HG02885 (cell line): ENCODE measurements around the gene SCRN1.
A peak's percentile ranks its signal among the peaks of the same experiment; 100 is the strongest.

ENCODE experiments used
- ATAC-seq: cut with Tn5 transposase; IDR thresholded peaks from one replicate; pipeline ENCODE4 v1.9.1; 2021; ENCODE audit warnings: mild to moderate bottlenecking; ENCODE audit not compliant: unreplicated experiment, poor library complexity

The SCRN1 gene, protein sequence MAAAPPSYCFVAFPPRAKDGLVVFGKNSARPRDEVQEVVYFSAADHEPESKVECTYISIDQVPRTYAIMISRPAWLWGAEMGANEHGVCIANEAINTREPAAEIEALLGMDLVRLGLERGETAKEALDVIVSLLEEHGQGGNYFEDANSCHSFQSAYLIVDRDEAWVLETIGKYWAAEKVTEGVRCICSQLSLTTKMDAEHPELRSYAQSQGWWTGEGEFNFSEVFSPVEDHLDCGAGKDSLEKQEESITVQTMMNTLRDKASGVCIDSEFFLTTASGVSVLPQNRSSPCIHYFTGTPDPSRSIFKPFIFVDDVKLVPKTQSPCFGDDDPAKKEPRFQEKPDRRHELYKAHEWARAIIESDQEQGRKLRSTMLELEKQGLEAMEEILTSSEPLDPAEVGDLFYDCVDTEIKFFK

DNA sequence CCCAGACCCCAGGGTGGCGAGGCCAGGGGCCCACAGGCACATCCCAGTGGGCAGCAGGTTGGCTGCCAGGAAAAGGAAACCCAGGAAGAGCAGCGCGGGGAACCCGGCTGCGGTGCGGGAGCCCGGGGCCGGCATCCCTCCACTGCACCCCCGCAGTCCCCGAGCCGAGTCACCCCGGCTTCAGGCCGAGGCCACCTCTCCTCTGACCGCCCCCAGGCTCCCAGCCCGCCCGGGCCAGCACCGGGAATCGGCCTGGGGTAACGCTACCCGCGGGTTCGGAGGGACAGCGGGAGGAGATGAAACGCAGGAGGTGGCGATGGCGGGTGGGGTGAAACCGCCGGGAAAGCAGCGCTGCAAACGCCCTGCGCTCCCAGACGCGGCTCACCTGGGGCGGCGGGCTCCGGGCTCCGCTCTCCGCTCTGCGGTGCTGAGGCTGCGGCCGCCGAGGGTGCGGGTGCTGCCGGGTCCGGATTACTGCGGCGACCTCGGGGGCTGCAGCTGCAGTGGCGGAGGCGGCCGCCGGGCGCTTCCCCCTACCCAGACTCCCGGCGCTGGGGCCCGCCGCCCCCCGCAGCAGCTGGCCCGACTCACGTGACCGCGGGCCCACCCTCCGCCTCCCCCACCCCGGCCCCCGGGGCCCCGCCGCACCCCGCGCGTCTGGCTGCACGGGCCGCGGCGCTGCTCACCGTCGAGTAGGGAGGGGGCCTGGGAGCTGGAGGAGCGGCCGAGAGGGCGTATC lies at the start of gene SCRN1:
TSS of gene SCRN1 (minus strand) at position 545 of the 739 bp plus-strand sequence. CDS start 20,734 bp downstream, outside the sequence.
- peak; percentile 45 for ATAC-seq

DNA sequence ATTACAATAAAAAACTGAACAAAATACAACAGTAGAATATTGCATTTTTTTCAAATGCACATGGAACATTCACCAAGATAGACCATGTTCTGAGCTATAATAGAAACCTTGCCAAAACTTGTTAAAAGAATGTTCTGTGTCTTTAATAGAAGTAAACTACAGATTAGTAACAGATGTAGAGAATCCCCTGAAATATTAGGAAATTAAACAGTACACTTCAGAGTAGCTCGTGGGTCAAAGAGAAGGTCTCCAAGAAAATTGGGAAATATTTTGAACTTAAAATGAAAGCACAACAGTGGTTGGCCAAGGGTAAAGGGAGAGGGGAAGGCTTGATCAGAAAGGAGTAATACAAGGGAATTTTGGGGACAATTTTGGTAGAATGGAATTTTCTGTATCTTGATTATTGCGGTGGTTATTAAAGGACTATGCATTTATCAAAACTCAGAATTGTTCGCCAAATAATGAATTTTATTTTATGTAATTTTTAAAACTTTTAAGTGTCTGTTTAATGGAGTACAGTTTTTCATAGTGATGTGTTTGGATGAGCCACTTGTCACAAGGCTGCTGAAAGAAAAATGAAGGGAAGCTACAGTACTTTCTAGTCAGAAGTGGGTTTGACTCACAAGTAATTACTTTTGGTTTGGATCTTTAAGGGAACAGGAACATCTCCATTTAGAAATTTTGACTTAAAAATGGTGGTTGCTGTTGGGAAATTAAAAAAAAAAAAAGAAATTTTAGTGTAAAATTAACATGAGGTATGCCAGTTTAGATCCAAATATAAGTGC lies 48.8 kb upstream of the SCRN1 start:
- no peak for ATAC-seq

DNA sequence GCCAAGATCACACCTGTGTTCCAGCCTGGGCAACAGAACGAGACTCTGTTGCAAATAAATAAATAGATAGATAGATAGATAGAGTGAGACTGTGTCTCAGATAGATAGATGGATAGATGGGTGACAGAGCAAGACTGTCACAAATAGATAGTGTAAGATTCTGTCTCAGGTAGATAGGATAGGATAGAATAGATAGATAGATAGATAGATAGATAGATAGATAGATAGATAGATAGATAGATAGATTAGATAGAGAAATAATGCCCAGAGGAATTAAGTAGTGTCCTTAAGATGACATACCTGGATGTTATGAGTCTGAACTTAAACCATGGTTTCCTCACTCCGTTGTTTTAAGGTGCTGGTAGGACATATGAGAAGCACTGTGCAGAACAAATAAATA lies 46.6 kb upstream of the SCRN1 start:
- ATAC-seq: no peak

DNA sequence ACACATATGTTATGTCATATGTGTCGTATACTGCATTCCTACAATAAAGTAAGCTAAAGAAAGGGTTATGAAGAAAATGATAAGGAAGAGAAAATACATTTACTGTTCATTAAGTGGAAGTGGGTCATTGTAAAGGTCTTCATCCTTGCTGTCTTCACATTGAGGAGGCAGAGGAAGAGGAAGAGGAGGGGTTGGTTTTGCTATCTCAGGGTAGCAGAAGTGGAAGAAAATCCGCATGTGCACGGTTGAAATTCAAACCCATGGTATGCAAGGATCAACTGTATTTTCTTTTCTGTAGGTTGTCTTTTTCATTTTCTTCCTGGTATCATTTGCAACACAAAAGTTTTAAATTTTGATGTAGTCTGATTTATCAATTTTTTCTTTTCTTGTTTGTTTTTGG lies 44.9 kb upstream of the SCRN1 start:
- ATAC-seq: no peak

DNA sequence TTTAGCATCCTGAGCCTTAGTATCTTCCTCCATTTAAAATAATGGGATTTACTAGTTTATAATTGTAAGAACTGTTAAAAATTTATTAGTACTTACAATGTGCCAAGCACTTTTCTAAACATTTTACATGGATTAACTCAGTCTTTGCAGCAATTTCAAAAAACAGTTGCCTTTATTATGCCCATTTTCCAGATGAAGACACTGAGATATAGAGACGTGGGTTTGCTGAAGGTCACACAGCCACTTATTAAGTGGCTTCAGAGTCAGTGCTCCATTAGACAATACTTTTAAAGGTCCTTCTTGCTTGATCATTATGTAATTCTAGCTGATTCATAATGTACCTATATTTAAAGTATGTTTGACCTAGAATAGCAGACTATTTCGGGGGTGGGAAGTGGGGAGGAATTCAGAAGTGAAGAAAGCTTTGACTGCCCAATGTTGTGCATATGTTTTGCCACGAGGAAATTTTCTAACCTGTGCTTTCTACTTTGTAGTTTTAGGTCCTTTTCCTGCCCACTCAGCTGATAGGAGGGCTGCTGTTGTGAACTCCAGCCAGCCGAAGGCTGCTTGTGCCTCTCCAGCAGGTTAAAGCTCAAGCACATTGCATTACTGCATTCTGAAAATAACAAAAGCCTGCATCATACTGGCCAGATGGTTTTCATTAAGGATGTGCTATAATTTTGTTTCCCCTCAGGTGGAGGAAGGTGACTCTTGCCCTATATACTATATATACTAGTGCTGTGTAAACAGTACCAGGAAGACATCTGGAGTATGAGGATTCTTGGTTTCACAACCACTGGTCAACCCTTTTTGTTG lies 42.9 kb upstream of the SCRN1 start:
- ATAC-seq: no peak

DNA sequence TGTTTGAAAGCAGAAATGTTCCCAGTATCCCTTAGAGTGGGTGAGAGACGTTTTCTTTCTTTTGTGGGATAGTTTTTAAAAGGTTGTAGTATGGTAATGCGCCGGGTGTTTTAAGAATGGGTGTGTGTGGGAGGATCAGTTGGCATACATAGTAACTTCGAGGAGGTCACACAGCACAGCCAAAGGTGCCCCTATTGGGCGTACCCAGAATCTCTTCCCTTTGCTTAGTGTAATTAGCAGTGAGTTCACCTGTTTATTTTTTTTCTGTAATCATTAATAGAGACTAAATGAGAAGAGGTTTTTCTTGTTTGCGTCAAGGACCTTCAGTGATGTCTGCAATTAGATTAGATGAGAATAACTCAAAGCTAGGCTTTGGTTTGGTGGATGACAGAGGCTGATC lies 40.1 kb upstream of the SCRN1 start:
- ATAC-seq: no peak

DNA sequence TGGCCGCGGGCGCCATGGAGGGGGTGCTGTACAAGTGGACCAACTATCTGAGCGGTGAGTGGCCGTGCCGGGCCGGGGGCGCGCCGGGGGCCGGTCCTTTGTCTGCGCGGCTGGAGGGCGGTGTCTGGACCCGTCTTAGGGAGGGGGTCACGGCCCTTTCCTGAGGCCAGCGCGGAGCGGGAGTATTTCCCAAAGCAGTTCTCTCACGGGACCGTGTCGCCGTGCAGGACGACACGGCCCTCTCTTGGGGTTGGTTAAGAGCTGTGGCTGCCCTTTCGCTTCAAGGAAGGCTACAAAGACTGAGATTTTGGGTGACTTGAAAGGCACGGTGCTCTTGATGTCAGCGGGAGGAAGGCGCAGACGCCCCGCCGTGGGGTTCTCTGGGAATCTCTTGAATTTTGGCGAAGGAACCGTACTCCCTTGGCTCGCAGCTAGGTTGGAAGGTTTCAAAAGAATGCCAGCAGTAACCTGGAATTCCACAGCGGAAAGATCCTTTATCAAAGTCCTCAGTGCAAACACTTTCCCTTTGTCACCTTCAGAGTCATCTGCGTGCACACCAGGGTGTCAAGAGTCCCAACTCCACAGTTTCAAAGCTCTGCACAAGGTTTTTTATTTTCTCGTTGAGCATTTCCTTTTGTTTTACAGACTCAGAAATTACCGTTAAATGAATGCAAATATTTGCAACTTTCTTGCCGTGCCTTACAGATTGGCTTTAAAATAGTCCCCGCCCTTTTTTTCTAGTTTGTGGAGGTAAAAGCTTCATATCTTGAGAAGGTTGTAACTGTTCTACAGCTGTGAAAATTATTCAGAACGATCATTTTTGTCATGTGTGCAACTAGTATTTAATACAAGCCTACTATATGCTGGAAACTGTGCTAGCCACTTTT lies 39.4 kb upstream of the SCRN1 start:
- peak; percentile 22 for ATAC-seq

DNA sequence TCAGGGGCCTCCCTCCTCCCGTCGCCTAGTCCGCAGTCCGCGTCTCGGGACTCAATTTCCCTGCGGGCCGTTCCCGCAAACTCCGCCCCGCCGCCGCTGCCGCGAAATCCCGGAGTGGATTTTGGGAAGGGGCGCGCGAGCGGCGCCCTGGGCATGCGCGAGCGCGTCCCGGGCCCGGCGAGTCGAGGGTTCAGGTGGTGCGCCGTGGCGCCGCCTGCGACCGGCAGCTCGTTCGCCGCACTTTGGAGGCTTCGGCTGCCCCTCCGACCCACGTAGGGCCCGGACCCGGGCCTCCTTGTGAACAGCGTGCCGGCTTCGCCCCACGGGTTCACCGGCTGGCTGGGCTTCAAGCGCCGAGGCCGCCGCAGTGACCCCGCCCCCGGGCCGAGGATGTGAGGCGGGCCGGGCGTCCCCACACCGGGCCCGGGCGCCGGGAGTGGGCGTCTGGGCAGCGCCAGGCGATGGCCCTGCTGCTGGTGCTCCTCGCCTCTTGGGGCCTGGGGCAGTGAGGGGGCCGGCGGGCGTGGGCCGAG lies 38.7 kb upstream of the SCRN1 start, which contains the start of gene PLEKHA8:
TSS of gene PLEKHA8 (plus strand) at position 197 of the 533 bp plus-strand sequence. CDS start 351 bp downstream, outside the sequence.
- ATAC-seq: peak; percentile 59

DNA sequence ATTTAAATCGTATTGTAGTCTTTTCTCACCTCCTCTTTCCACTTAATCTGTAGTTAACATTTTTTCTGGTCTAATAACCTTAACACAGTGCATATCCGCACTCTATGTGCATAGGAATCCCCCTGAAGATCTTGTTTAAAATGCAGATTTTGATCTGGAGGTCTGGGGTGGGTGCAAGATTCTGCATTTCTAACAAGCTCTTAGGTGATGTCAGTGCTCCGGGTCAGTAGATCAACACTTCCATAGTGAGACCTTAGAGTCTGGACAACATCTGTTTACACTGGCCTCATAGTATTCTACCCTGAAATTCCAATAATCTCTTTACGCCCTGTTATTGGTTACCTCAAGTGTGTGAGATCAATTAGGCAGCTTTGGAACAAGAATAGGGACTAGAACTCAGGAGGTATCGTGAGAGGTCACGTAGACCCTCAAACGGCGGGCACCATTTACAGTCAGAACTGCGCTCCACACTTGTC lies 38.2 kb upstream of the SCRN1 start:
- peak; percentile 2 for ATAC-seq

DNA sequence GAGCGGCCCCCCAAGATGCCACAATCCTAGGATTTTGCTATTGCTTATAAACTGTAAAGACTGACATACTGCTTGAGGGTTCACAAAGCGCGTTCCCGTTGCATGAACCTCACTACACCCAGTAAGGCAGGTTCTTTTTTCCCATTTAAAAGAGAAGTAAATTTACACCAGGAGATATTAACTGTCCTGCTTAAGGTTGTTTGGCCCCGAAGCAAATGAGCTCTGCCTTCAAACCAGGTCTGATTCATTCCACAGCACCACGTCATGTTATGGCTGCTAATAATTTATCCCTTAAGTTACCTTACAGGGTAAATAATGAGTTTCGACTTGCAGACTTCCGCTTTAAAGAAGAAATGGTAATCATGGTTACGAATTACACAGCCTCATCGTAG lies 37.5 kb upstream of the SCRN1 start:
- ATAC-seq: no peak

DNA sequence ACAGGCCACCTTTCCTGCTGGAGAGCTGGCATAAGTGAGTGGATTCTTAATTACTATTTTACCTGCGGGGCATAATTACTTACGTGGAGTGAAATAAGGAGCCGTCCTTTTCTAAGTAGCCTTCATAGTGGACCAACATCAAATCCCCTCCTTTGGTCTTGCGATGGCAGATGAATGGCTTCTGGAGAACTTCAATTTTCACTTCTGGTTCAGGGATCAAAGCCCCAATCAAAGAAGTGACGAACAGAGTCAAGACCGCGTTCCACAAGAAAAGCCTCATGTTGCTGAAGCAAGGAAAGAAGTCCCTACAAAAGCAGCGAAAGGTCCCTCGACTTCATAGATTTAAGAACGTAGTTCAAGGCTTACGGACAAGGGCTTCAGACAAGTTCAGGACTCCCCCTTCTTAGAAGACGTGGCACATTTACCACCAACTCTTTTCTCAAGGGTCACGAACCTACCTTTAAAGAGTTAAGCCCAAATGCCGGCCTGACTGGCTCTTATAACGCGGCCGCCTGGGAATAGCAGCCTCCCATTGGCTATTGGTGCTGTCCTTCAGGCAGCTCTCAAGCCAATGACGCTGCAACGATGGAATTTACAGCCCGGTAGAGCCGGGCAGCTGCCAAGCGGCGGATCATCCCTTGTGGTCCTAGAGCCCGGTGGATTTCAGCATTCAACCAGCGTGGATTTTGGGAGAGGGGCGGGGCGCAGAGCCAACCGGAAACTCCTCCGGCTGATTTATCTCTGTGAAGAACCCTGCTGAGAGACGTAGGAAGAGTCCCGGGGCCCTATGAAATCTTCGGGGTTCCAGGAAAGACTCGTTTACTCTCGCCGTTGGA lies 36.8 kb upstream of the SCRN1 start, which contains the start of gene FKBP14:
TSS of gene FKBP14 (minus strand) at position 474 of the 836 bp plus-strand sequence. CDS start at position 280, 194 bp downstream.
- ATAC-seq: peak; percentile 77

DNA sequence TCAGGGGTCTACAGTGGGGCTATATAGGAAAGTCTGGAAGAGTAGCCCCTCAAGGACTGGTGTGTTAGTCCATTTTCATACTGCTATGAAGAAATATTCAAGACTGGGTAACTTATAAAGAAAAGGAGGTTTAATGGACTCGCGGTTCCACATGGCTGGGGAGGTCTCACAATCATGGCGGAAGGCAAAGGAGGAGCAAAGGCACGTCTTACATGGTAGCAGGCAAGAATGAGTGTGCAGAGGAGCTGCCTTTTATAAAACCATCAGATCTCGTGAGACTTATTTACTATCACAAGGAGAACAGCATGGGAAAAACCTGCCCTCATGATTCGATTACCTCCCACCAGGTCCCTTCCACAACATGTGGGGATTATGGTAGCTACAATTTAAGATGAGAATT lies 33.9 kb upstream of the SCRN1 start:
- no peak for ATAC-seq

DNA sequence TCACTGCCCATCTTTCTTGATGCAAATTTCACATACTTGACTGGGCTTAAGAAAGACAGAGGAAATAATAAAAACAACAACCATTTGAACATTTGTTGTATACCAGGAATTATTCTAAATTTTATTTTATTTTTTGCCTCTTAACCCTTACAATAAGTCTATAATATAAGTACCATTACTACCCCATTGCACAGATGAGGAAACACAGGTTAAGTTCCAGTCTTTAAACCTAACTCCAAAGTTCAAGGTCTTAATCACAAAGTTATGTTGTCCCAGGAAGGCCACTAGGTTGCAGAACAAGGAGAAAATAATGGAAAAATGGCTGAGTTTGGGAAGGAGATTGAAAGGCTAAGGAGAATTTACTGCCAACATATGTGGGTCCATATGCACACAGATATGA lies 33.4 kb upstream of the SCRN1 start:
- ATAC-seq: no peak

DNA sequence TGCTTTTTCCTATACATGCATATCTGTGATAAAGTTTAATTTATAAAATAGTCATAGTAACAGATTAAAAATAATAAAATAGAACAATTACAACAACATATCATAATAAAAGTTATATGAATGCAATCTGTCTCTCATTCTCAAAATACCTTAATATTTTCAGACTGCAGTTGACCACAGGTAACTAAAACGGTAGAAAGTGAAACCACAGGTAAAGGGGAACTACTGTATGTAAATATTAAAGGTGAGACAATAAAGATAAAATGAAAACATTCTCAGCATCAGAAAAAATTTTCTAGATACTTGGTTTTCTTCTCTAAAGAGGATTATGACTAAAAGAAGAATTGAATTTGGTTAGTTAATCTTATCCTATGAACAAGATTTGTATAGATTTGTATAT lies 30.9 kb upstream of the SCRN1 start:
- ATAC-seq: no peak

DNA sequence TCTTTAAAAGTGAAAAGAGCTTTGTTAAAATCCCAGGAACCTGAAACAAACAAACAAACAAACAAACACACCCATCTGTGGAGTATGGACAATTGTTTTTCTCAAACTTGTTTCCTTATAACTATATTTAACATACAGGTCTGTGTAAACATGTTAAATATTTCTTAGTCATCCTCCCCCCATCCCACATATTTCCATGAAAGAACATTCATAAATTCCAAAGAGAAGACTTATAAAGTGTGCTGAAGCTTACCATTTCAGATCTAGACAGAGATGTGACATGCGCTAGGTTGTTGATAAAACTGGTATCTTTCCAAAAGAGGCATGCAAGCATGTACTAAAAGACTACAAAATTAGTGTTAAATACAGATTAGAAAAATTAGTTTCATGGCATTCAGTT lies 30.4 kb upstream of the SCRN1 start:
- ATAC-seq: no peak

DNA sequence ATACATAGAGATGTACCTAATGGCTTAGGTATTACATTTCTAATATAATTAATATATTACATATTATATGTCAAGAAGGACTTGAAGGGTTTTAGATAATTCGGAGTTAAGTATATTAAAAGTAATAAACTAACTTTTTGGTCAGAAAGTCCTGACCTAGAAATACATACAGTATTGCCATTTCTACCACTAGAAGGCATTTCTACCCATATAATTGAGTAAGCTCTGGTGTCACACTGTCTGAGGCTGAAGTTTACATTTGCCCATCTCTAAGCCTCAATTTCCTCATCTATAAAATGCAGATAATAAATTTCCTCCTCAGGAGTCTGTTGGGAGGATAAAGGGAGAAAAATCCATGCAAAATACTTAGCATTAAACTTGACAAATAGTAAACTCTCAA lies 29.8 kb upstream of the SCRN1 start:
- ATAC-seq: no peak

DNA sequence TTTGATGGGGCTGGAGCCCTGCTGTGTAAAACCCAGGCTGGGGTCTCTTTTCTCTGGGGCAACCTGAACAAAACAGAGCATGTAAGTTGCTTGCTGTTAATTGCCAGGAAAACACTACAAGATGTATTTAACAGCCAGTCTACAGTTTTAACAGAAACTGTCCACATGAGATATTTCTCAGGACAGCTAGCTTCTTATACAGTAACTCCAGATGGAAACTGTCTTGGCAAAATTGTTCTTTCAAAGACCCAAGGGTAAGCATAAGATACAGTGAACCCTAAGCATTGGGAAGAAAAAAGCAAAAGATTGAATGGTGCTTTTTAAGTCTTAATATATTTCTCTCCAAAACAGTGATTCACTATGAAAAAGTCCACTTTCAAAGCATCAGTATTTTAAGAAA lies 28.9 kb upstream of the SCRN1 start:
- no peak for ATAC-seq

DNA sequence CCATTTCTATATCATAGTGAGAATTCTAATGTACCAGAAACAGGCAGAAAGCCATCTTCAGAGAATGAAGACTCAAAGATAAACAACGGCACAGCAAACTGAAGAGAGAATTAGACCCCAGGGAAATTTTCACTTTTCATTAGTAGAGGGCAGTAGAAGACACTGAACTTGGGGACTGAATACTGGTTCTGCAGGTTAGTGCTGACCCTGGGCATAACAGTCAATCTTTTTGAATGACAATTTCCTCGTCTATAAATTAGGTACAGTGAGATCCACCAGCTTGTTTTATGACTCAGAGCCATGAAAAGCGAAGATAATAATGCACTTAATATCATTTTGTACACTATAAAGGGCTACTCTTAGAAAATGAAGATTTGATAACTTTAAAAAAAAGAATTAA lies 23.2 kb upstream of the SCRN1 start:
- ATAC-seq: no peak
